ENCODE measurements around the gene ADGRG4. TPM values are rescaled to one million over a fixed set of nuclear protein-coding genes. Genes with fewer than 3 reads are reported as not detected.

The ADGRG4 gene
- total RNA-seq, 1 experiment from 2014 or later, result not detected

- no peak for TF ChIP-seq FOXK1 (CRISPR knock-in tag; IDR thresholded peaks at IDR 0.05)
- no peak for TF ChIP-seq ZBTB21 (CRISPR knock-in tag; IDR thresholded peaks at IDR 0.05; ENCODE audit: borderline replicate concordance)
These were observed 149.5 kb downstream of the ADGRG4 start (continued) for GRCh38 chrX:136450050-136450830.

DNA sequence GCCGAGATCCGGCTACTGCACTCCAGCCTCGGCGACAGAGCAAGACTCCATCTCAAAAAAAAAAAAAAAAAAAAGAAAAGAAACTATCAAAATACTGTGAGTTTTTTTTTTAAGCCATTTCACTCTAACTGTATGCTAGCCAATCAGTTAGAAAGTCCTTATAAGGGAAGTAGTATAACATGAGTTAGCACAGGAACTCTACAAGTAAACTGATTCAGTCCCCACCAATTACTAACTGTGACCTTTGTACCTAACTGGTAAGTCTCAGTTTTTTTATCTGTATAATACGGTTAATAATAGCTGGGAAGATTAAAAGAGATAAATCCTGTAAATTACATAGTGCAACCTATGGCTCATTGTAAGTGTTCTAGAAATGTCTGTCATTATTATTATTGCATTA, 151.9 kb downstream of the ADGRG4 start:
- H3K4me3 Mint-ChIP-seq, result no peak overlapping the region
- ChIA-PET CTCF (interaction anchor here (0.7 kb wide), 2 partner anchors 33 to 40 kb away, joined by 4 read pairs; no protein-coding TSS in a partner anchor), POLR2A (interaction anchor here (0.7 kb wide), 1 partner anchor 426 kb away, joined by 11 read pairs; no protein-coding TSS in a partner anchor)
- H3K4me1 Mint-ChIP-seq, result no peaks in the 10 kb centered on the region
- no peak overlapping the region for H3K27ac Mint-ChIP-seq
- no peaks in the 10 kb centered on the region for H3K36me3 Mint-ChIP-seq
- H3K9me3 Mint-ChIP-seq, result no peaks in the 10 kb centered on the region
- no peak for DNase-seq (ENCODE audit: low spot score)
- no peaks in the 10 kb centered on the region for H3K27me3 Mint-ChIP-seq (ENCODE audit: low read depth)
- ATAC-seq, result no peak
- TF ChIP-seq, protein P1, sequence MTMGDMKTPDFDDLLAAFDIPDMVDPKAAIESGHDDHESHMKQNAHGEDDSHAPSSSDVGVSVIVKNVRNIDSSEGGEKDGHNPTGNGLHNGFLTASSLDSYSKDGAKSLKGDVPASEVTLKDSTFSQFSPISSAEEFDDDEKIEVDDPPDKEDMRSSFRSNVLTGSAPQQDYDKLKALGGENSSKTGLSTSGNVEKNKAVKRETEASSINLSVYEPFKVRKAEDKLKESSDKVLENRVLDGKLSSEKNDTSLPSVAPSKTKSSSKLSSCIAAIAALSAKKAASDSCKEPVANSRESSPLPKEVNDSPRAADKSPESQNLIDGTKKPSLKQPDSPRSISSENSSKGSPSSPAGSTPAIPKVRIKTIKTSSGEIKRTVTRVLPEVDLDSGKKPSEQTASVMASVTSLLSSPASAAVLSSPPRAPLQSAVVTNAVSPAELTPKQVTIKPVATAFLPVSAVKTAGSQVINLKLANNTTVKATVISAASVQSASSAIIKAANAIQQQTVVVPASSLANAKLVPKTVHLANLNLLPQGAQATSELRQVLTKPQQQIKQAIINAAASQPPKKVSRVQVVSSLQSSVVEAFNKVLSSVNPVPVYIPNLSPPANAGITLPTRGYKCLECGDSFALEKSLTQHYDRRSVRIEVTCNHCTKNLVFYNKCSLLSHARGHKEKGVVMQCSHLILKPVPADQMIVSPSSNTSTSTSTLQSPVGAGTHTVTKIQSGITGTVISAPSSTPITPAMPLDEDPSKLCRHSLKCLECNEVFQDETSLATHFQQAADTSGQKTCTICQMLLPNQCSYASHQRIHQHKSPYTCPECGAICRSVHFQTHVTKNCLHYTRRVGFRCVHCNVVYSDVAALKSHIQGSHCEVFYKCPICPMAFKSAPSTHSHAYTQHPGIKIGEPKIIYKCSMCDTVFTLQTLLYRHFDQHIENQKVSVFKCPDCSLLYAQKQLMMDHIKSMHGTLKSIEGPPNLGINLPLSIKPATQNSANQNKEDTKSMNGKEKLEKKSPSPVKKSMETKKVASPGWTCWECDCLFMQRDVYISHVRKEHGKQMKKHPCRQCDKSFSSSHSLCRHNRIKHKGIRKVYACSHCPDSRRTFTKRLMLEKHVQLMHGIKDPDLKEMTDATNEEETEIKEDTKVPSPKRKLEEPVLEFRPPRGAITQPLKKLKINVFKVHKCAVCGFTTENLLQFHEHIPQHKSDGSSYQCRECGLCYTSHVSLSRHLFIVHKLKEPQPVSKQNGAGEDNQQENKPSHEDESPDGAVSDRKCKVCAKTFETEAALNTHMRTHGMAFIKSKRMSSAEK (CRISPR knock-in tag; IDR thresholded peaks at IDR 0.05; ENCODE audit: borderline replicate concordance), result no peak
- TF ChIP-seq, protein P2, sequence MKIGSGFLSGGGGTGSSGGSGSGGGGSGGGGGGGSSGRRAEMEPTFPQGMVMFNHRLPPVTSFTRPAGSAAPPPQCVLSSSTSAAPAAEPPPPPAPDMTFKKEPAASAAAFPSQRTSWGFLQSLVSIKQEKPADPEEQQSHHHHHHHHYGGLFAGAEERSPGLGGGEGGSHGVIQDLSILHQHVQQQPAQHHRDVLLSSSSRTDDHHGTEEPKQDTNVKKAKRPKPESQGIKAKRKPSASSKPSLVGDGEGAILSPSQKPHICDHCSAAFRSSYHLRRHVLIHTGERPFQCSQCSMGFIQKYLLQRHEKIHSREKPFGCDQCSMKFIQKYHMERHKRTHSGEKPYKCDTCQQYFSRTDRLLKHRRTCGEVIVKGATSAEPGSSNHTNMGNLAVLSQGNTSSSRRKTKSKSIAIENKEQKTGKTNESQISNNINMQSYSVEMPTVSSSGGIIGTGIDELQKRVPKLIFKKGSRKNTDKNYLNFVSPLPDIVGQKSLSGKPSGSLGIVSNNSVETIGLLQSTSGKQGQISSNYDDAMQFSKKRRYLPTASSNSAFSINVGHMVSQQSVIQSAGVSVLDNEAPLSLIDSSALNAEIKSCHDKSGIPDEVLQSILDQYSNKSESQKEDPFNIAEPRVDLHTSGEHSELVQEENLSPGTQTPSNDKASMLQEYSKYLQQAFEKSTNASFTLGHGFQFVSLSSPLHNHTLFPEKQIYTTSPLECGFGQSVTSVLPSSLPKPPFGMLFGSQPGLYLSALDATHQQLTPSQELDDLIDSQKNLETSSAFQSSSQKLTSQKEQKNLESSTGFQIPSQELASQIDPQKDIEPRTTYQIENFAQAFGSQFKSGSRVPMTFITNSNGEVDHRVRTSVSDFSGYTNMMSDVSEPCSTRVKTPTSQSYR (CRISPR knock-in tag; IDR thresholded peaks at IDR 0.05), result no peak
- TF ChIP-seq KAT7 (CRISPR knock-in tag; IDR thresholded peaks at IDR 0.05; ENCODE audit: borderline replicate concordance), result no peak
- TF ChIP-seq EMX1 (CRISPR knock-in tag; IDR thresholded peaks at IDR 0.05), result no peak
- TF ChIP-seq, protein P3, sequence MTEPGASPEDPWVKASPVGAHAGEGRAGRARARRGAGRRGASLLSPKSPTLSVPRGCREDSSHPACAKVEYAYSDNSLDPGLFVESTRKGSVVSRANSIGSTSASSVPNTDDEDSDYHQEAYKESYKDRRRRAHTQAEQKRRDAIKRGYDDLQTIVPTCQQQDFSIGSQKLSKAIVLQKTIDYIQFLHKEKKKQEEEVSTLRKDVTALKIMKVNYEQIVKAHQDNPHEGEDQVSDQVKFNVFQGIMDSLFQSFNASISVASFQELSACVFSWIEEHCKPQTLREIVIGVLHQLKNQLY (CRISPR knock-in tag; IDR thresholded peaks at IDR 0.05), result no peak
- TF ChIP-seq RELA (CRISPR knock-in tag; IDR thresholded peaks at IDR 0.05; ENCODE audit: borderline replicate concordance), result no peak
- TF ChIP-seq TP53 (CRISPR knock-in tag; IDR thresholded peaks at IDR 0.05), result no peak
- TF ChIP-seq, protein P4, sequence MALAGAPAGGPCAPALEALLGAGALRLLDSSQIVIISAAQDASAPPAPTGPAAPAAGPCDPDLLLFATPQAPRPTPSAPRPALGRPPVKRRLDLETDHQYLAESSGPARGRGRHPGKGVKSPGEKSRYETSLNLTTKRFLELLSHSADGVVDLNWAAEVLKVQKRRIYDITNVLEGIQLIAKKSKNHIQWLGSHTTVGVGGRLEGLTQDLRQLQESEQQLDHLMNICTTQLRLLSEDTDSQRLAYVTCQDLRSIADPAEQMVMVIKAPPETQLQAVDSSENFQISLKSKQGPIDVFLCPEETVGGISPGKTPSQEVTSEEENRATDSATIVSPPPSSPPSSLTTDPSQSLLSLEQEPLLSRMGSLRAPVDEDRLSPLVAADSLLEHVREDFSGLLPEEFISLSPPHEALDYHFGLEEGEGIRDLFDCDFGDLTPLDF (CRISPR knock-in tag; IDR thresholded peaks at IDR 0.05), result no peak
- TF ChIP-seq, protein P5, sequence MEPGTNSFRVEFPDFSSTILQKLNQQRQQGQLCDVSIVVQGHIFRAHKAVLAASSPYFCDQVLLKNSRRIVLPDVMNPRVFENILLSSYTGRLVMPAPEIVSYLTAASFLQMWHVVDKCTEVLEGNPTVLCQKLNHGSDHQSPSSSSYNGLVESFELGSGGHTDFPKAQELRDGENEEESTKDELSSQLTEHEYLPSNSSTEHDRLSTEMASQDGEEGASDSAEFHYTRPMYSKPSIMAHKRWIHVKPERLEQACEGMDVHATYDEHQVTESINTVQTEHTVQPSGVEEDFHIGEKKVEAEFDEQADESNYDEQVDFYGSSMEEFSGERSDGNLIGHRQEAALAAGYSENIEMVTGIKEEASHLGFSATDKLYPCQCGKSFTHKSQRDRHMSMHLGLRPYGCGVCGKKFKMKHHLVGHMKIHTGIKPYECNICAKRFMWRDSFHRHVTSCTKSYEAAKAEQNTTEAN (CRISPR knock-in tag; IDR thresholded peaks at IDR 0.05), result no peak
- TF ChIP-seq ELF4 (CRISPR knock-in tag; IDR thresholded peaks at IDR 0.05; ENCODE audit: low read depth), result no peak
- TF ChIP-seq SP1 (CRISPR knock-in tag; conservative IDR thresholded peaks at IDR 0.05), result no peak
- TF ChIP-seq ZNF232 (CRISPR knock-in tag; IDR thresholded peaks at IDR 0.05), result no peak
- TF ChIP-seq, protein P6, sequence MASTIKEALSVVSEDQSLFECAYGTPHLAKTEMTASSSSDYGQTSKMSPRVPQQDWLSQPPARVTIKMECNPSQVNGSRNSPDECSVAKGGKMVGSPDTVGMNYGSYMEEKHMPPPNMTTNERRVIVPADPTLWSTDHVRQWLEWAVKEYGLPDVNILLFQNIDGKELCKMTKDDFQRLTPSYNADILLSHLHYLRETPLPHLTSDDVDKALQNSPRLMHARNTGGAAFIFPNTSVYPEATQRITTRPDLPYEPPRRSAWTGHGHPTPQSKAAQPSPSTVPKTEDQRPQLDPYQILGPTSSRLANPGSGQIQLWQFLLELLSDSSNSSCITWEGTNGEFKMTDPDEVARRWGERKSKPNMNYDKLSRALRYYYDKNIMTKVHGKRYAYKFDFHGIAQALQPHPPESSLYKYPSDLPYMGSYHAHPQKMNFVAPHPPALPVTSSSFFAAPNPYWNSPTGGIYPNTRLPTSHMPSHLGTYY (CRISPR knock-in tag; IDR thresholded peaks at IDR 0.05), result no peak
- TF ChIP-seq E2F5 (CRISPR knock-in tag; IDR thresholded peaks at IDR 0.05), result no peak
- no peak for TF ChIP-seq TCF7 (CRISPR knock-in tag; IDR thresholded peaks at IDR 0.05; ENCODE audit: low read depth)
- TF ChIP-seq CREB1 (CRISPR knock-in tag; IDR thresholded peaks at IDR 0.05), result no peak
- TF ChIP-seq JUN (CRISPR knock-in tag; IDR thresholded peaks at IDR 0.05), result no peak
- TF ChIP-seq, protein P7, sequence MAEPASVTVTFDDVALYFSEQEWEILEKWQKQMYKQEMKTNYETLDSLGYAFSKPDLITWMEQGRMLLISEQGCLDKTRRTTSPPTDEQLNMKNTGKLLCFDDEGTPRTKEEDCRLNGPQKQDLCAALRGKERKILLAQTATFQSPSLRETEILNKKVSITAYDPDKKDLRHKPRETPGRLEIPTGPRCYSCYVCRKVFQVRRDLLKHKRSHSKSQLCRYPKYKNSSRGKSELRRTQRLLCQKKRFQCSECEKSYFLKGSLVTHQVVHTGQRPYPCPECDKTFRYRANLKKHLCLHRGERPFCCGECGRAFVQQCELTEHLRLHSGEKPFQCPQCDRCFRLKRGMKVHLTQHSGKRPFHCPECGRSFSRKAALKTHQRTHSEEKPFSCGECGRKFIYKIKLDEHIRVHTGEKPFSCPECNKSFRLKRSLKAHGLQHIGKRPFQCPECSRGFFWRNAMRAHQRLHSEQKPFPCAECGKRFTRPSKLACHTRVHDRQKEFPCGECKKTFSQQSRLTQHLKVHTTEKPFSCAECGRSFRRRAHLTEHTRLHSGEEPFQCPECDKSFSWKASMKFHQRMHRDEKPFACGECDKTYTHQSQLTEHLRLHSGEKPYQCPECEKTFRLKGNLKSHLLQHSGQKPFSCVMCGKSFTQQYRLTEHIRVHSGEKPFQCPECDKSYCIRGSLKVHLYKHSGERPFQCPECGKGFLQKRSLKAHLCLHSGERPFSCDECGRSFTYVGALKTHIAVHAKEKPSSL (CRISPR knock-in tag; conservative IDR thresholded peaks at IDR 0.05), result no peak
- no peak for TF ChIP-seq OVOL2 (CRISPR knock-in tag; IDR thresholded peaks at IDR 0.05; ENCODE audit: borderline replicate concordance)

All from WTC11 (cell line).